HTERT RPE-1 (cell line): Measurements from ENCODE around the gene FEV.

Experiments used
- in situ Hi-C: fragments of 300-500 bp; cut with MboI; formaldehyde crosslinking; loops from 4 replicates; pipeline ENCODE4 v1.14.3; 2020; ENCODE audit warnings: low sequenced_read_pairs

Gene FEV

DNA sequence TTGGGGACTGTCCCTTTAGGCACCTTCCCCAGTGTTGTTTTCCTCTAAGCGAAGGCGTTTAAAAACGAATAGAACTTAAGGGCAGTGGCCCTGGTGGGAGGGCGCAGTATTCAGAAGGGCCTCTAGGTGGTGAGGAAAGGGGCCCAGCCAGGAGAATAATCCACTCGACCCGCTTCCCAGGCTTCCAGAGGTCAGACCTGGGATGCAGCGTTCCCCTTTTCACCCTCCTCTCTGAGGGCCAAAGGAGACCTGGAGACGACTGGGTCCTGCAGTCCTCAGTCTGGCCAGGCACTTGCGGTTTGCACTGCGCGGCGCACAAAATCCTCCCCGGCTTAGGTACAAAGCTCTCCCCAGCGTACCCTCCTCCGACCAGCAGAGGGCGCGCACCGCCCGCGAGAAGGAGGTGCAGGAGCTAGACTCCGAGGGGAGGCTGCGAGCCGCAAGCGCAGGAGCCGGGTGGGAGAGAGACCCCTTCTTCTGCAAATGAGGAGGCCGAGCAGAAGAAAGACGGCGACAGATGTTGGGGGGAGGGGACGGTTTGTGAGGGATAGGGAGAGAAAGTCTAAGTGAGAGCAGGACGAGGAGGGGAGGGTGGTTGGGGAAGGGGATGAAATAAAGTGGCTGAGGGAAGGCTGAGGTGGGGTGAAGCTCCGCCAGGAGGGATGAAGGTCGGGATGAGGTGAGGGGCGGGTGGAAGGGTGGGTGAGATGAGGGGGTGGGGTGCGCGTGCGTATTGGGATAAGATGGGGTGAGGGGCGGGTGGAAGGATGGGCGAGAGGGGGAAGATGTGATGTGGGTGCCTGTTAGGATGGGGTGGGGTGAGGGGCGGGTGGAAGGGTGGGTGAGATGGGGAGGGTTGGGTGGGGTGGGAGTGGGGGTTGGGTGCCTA is 4.9 kb downstream of the FEV start:
- in situ Hi-C loops = no loop called here

DNA sequence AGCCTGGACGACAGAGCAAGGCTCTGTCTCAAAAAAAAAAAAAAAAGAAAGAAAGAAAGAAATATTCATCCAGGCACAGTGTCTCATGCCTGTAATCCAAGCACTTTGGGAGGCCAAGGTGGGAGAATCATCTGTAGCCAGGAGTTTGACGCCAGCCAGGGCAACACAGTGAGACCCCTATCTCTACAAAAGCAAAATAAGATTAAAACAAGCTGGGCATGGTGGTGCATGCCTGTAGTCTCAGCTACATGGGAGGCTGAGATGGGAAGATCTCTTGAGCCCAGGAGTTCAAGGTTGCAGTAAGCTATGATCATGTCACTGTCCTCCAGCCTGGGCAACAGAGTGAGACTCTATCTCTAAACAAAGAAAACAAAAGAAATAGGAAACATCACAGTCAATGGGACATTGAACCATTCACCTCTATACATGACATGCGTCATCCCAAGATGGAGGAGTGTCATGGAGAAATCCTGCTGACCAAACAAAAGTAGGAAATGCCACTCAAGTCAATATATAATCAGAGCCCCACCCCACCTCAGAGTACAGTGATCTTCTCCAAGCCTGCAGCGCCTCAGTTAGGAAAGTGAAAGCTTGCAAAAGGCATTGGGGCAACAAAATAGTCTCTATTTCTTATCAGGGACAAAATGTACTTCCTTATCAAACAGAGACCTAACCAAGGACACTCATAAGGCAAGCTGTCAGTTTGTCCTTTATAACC is 9.8 kb downstream of the FEV start:
- in situ Hi-C loops = no loop called here

DNA sequence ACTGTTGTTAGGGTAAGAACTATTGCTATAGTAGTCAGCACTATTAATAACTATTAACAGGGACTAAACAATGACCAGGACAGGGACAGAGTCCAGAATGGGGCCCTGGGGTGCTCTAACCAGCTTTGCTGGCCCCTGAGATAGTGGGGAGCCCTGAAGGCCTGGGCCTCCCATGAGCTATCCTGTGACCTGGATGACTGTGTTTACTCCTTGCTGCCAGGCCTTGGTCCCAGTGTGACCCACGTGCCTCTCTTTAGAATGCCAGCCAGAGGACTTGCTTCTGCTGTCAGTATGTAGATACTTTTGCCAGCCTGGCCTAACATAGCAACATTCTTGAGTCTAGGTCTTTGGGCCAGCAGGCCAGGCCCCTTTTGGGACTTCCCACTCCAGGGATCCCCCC is 14.1 kb downstream of the FEV start:
- in situ Hi-C loops = no loop called here

DNA sequence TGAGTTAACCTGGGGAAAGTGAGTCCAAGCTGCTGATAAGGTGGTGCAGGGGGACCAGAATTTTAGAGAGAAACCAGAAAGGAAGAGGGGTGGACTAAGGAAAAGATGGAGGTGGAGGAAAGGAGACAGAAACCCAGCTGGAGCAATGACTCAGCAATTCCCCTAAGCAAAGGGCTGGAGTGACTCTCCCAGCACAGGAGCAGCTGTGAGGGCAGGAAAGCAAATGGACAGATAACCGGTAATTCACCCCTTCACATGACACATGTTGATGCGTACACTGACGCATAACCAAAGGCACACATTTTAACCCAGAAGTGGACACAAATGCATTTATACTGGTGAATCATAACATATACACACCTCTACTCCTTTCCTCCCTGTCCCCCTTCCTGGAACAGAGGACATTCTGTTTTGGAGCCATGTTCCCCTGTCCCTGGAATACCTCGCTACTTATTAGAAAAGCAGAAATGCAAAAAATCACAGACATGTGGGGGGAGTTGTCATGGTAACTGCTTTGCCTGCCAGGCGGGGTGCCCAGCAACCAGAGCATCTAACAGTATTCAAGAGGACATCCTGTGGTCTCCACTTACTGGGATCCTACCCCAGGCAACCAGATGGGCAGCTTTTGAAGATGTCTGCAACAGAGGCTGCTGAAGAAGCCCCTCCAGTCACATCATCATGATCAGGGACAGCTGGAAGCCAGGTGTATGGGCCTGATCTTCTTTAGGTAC is 20.8 kb downstream of the FEV start:
- in situ Hi-C loops = no loop called here

DNA sequence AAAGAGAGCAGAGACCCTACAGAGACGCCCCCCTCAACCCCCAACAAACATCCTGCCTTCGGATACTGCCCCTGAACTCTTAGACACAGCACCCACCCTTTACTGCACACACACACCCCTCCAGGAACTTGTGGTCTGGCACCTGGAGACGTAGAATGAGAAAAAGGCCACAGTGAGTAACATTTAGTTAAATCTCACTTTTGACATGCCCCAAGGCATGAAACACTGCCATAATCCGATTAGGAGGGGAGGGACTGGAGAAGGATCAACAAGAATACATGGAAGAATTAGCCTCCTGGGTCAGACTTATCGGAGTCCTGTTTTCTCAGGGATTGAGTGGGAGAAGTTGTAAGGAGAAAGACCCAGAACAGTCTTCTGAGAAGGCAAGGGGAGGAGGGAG is 21.4 kb downstream of the FEV start:
- in situ Hi-C loops = no loop called here

DNA sequence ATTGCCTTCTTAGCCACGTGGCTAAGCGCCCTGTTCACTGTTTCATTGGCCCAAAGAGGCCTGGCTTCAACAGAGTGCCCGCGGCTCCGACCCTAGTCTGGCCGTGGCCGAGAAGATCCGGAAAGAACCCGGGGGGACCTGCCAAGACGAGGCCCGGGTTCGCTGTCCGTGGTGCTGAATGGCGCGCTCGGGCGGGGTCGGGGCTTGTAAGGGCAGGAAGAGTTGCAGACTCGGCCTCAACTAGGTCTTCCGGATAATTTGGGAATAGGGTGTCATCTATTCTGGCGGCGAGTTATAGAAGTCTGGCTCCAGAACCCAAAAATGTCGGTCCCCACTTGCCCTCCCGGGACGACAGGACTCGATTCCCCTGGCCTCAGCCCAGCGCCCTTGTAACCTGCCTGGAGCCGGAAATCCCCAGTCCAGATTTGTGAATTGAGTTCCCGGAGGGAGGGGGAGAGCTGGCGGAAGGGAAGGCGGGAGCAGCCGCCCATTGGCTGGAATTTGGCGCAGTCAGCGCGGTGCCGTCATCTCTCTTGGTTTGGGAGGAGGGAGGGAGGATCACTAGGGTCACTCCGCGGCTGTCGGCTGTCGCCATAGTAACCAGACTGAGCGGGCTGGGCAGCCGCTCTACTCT is 22.0 kb downstream of the FEV start:
- in situ Hi-C loops = no loop called here

DNA sequence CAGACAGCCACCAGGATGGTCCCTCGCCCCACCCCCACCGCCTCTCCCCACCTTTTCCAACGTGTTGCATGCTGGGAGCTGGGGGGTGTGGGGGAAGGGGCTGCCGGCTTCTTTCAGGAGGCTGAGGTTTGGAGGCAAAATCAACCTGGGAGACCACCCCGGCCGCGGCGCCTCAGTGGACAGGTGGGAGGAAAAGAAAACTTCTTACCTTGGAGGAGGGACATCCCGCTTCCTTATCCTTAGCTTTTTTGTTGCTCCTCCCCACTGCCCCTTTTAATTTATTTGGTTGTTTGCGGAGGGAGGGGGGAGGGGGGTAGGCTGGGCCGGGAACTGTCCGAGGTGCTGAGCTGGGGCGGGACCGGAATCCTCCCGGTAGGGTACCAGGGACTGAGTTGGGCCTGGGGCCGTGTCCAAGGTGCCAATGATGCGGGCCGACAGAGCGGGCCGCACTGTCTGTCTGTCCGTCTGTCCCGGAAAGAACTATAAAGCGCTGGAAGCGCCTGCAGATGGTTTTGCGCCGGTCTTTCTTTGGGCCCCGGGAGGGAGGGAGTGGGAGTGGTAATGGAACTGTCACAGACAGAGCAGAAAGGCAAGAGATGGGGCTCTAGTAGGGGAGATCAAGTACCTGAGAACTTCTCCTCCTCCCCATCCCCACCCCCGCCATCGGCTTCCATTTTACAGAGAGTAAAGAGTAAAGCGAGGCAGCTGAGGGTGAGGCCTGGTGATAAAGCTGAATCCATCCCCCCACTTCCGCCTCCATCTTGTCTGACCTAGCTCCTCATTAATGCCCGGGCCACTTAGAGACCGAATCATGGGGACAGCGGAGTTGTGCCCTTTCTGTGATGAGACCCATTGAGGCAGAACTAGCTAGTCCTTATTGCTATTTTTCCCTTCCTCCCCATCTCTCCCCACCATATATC is 23.1 kb downstream of the FEV start:
- in situ Hi-C loops = no loop called here

DNA sequence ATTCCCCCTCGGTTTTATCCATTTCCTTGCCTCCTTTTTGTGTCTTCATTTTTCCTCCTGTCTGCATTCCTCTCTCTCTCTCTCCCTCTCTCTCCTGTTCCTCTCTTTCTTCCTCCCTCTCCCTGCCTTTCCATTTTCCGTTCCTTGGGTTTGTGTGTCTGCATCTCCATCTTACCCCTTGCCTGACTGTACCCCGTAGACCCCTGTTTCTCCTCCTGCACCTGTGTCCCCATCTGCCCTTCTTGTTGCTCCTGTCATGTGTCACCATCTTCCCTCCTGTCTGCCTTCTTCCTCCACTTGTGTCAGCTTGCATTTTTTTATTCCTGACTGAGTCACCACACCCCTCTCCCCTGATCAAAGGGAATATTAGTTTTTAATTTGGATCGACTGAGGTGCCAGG is 23.8 kb downstream of the FEV start:
- in situ Hi-C loops = no loop called here

DNA sequence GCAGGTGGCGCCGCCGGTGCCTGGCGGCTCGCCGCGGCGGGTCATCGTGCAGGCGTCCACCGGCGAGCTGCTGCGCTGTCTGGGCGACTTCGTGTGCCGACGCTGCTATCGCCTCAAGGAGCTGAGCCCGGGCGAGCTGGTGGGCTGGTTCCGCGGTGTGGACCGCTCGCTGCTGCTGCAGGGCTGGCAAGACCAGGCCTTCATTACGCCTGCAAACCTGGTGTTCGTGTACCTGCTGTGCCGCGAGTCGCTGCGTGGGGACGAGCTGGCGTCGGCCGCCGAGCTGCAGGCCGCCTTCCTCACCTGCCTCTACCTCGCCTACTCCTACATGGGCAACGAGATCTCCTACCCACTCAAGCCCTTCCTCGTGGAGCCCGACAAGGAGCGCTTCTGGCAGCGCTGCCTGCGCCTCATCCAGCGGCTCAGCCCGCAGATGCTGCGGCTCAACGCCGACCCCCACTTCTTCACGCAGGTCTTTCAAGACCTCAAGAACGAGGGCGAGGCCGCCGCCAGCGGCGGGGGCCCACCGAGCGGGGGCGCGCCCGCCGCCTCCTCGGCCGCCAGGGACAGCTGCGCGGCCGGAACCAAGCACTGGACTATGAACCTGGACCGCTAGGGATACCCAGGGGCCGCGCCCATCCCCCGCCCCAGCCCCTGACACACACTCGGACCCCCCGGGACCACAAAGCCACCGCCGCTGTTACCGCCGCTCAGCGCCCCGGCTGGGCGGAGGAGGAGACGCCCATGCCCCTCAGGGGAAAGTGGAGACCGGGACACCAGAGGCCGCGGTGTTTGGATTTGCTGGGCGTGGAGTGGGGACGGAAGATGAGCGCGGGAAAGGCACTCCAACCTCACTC is 24.4 kb downstream of the FEV start:
- in situ Hi-C loops = no loop called here

DNA sequence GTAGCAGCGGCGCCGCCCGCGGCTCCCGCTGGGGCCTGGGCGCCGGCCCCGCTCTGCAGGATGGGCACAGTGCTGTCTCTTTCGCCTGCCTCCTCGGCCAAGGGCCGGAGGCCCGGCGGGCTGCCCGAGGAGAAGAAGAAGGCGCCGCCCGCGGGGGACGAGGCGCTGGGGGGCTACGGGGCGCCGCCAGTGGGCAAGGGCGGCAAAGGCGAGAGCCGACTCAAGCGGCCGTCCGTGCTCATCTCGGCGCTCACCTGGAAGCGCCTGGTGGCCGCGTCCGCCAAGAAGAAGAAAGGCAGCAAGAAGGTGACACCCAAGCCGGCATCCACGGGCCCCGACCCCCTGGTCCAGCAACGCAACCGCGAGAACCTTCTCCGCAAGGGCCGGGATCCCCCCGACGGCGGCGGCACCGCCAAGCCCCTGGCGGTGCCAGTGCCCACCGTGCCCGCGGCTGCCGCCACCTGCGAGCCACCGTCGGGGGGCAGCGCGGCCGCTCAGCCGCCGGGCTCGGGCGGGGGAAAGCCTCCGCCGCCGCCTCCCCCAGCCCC is 25.1 kb downstream of the FEV start:
- in situ Hi-C loops = no loop called here

DNA sequence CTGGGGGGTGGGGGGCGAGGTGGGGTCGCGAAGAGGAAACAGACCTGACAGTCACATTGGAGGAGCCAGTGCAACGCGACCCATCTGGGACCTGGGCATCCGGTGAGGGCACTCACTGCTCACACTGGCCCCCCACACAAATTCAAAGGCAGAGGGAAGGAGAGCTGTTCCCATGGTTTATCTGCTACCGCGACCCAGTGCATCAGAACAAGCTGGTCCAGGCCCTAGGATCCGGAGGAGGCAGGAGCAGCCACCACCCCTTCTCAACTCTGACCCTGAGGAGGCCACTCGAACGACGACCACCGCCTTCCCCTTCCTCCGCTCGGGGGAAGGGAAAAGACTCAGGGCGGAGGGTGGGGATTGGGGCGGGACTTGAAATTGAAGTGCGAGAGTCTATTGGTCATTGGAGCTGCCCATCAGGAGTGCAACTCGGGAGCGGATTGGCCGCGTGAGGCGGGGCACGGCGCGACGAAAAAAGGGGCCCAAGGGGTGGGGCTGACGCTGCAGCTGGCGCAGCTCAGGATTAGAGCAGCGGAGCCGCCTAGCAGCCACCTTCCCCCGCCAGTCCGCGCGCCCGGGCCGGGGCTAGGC is 25.7 kb downstream of the FEV start, which contains the start of gene CDK5R2:
CDK5R2 (plus strand) TSS at position 526 of the 591 bp plus-strand sequence. CDS start 155 bp downstream, outside the sequence.
- in situ Hi-C loops = no loop called here

DNA sequence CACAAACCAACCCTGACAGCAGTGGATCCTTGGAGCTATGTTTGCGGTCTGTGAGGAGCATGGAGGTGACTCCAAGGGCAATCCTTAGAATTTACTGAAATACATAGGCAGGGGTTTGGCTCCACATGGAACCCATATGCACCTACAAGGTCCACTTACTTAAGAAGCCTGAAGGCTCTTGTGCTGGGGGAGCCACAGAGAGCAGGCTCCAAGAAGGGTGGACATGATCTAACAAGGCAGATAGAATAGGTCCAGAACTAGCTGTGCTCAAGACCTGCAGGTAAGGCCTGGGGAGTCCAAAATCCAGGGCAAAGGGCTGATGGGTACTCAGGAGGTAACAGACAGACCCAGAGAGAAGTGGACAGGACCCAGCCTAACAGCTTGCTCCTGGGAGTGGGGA is 26.7 kb downstream of the FEV start:
- in situ Hi-C loops = no loop called here

DNA sequence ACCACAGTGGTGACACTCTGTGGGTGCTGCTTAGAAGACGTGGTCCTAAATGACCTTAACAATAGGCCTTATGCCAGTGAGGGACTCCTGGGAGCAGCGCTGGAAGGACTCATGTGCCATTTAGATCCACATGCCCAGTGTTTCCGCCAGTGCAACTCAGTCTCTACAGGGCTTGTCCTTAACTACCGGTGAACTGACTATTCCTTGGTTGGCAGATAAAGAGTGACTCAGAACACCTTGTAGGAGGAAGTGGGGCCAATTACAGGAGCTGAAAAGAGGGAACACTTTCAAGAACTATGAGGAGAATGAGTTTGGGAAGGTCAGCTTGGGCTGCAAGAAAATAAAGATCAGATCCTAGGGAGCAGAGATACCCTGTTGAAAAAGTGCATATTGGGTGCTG is 27.3 kb downstream of the FEV start:
- in situ Hi-C loops = no loop called here

DNA sequence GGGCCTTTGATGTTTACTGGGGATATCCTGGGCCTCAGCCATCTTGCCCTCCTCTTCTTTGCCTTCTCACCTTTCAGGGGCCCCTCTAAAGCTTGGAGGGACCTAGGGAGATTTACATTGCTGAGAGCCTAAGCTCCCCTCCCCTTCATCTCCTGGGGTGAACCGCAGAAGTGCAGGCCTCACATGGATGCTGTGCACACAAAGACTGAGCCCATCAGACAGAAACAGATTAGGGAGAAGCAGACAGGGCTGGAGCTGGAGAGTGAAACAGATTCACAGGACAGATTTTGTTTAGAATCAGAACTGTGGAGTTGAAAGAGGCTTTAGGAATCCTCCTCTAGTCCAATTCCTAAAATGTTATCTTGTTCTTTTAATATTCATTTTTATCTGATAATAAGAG is 28.9 kb downstream of the FEV start:
- in situ Hi-C loops = no loop called here

DNA sequence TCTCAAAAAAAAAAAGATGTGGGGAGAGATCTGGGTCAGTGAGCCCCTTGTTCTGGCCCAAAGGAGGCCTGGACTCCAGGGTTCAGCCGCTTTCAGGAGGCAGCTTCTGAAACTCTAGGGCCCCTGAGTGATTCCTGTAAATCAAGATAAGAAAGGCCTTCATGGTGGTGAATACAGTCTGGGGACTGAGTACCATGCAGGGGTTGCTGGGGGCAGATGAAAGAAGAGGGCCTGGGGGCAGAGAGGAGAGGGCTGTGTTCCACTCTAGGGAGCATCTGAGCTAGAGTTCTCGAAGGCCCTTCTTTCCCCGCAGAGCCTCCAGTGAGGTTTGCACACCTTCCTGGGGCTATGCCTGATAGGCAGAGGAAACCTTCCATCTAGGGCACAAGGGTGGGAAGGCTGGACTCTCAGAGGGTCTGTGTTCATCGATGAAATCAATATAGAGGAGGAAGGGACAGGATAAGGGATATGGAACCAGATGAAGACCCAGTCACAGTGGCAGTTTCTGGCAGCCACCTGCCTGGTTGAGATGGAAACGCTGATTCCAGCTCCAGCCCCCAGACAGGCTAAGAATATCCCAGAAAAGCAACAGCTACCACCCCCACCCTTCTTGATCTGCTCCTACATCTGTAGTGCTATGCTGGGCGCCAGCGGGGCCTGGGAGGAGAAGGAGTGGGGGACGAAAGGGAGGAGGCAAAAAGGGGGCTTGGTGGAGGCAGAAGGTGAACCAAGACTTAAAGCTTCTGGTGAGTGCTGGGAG is 30.3 kb downstream of the FEV start:
- in situ Hi-C loops = no loop called here

DNA sequence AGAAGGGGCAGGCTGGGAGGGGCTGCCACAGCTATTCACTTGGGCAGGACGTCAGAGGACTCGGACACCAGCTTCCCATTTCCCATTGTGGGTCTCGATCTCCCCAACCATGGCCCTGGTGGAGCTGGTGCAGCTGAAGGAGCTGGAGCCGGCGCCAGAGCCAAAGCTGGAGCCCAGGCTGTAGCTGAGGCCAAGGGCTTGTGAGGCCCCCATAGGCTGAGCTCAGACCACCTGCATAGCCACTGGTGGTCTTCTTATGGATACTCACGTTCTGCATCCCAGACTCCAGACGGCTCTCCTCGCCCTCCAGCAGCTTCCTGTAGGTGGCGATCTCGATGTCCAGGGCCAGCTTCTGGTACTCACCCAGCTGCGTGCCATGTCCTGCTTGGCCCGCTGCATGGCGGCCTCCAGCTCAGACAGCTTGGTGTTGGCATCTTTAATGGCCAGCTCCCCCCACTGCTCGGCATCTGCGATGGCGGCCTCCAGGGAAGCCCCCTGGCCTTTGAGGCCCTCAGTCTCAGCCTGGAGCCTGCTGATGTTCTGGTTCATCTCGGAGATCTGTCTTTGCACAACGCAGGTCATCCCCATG is 31.5 kb downstream of the FEV start:
- in situ Hi-C loops = no loop called here

DNA sequence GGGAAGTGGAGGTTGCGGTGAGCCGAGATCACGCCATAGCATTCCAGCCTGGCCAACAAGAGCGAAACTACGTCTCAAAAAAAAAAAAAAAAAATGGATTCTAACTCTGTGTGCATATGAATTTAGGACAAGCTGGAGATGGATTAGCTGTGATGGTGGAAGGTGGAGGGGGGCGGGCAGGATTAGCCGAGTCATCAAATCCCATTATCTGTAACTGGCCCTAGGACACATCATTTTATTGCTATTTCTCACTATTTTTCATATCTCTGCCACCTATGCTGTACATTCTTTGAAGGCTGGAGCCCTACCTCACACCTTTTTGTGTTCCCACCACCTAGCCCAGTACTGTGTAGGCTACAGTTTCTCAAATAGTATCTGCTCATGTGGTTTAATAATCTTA is 32.8 kb downstream of the FEV start:
- in situ Hi-C loops = no loop called here
